Measurements from ENCODE around the gene HDLBP.

The HDLBP gene

GRCh38 chr2:241188361-241189092 lies 126.9 kb downstream of the HDLBP start, which contains the start of gene ANO7:
TSS of gene ANO7 (plus strand) at chr2:241188677. CDS start at chr2:241190064, 1,387 bp downstream.
- DNase-seq (ENCODE audit: extremely low spot score, insufficient read length, low read depth) (no peak), FAIRE-seq (no peak)

DNA sequence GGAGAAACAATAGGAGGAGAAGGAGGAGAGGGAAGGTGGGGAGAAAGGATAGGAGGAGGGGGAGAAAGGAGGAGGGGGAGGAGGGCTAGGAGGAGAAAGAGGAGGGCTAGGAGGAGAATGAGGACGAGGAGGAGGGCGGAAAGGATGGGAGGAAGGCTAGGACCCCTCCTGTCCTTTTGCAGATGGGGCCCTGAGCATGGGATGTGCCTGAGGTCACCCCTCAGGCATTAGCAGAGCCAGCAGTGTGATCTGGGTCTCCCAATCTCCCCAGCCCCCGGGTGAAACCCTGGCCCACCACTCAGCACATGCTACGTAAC lies 127.6 kb downstream of the HDLBP start:
- DNase-seq (ENCODE audit: extremely low spot score, insufficient read length, low read depth) (no peak), FAIRE-seq (no peak)

- DNase-seq (ENCODE audit: extremely low spot score, insufficient read length, low read depth), result no peak
- FAIRE-seq, result no peak
Measured at GRCh38 chr2:241187101-241187917, 128.2 kb downstream of the HDLBP start.

- FAIRE-seq, result no peak
Measured at GRCh38 chr2:241185961-241186360, 129.5 kb downstream of the HDLBP start.

DNA sequence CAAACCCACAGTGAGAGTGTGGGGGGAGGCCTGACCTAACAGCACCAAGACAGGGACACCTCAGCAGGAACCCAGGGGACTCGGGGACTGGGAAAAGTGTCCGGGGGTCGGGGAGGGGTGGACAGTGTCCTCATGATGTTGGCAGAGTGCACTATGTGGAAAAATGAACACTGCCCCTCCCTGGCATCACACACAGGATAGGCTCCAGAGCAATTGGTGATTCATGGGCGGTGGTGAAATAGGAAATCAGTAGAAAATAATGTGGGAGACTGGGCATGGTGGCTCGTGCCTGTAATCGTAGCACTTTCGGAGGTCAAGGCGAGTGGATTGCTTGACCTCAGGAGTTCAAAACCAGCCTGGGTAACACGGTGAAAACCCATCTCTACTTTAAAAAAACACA lies 130.6 kb downstream of the HDLBP start:
- no peak for DNase-seq (ENCODE audit: extremely low spot score, insufficient read length, low read depth)
- no peak for FAIRE-seq

More at GRCh38 chr2:241185961-241186360, 129.5 kb downstream of the HDLBP start:
- DNase-seq (ENCODE audit: extremely low spot score, insufficient read length, low read depth), result no peak

DNA sequence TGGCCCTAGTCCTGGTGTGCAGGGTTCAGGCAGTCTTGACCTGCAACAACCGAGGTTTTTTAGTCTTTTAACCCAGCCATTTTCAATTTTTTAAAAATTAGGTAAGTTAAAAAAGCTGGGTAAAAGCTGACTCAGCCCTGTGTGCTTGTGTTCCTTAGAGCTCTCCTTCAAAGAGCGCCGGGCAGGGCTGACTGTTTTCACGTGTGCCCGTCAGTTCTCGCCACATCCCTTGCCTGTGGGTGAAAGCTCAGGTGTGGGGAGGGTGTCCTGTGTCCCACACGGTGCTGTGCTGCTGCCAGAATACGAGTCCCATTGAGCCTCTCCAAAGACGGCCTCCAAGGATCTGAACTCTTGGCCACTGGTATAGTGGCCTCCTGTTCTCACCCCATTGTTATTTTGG lies 132.3 kb downstream of the HDLBP start:
- DNase-seq (ENCODE audit: extremely low spot score, insufficient read length, low read depth), result no peak
- FAIRE-seq, result no peak

DNA sequence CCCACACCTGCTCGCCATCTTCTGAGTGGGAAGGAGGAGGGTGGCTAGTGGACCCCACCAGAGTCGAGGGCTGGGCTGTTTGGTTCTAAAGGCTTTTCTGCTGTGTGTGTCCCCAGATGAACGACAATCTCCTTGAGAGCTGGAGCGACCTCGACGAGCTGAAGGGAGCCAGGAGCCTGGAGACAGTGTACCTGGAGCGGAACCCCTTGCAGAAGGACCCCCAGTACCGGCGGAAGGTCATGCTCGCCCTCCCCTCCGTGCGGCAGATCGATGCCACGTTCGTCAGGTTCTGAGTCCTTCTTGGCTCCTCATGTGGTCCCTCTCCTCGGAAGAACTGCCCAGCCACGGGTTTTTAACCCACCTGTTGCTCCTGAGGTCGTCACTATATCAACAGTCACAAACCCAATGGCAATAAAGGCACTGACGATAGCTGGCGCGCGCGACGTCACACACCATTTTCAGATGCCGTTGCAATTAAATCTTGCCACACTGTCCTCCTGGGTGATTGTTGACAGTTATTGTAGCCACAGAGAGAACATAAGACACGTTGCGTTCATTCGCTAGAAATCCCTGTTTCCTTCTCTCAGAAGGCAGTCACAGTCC lies 132.8 kb downstream of the HDLBP start:
- DNase-seq (ENCODE audit: extremely low spot score, insufficient read length, low read depth), result no peak
- FAIRE-seq, result no peak

DNA sequence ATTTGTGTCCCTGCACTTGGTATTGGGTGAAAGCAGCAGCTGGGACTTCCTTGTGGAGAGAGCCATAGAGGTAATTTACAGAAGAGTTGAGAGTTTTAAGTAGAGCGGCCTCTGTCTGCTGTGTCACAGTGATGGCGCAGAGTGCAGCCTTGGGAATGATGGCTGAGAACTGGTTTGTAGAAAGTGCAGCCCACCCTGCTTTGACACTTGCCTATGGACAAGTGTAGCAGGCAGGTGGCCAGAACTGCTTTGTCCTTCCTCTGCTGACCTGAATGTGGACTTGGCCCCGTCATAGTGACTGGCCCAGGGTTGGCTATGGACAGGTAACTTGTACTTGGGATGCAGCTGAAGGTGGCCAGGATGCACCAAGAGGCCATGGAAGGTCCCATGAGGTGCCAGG lies 133.3 kb downstream of the HDLBP start:
- FAIRE-seq (no peak), DNase-seq (ENCODE audit: extremely low spot score, insufficient read length, low read depth) (no peak)

DNA sequence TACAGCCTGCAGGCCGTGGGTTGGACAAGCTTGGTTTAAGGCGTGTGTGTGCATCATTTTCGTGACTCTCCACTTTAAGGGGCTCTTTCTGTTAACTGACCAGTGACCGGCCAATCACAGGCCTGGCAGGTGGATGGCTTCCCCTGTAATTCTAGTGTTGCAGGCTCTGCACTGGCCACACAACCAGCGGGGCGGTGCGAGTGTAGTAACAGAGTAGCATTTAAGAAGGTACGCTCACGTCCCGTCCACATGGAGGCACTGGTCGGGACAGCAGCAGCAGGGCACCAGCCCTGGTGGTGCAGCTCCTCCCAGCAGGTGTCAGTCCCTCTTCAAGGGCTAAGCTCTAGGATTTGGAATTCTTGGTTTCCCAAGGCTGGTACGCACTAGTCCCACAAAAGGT lies 135.0 kb downstream of the HDLBP start:
- FAIRE-seq, result no peak
- no peak for DNase-seq (ENCODE audit: extremely low spot score, insufficient read length, low read depth)

DNA sequence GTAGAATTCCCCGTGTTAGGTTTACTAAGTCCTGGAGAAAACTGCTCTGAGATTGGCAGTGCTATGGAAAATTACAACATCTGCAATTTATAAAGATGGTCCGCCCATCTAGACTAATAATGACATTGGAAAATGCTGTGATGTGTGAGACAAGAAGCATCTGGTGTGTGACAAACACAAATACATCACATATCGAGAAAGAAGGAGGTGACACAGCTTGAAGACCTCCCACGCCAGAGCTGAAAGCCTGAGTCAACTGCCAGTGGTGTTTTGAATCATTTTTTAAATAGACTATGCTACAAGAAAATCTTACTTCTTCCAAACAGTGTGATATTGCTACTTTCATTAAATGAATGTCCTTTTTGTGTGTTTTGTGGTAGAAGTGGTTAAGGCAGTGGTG lies 135.6 kb downstream of the HDLBP start:
- FAIRE-seq (no peak), DNase-seq (ENCODE audit: extremely low spot score, insufficient read length, low read depth) (no peak)

- no peak for FAIRE-seq
- no peak for DNase-seq (ENCODE audit: extremely low spot score, insufficient read length, low read depth)
Measured at GRCh38 chr2:241178961-241179360, 136.5 kb downstream of the HDLBP start.

GRCh38 chr2:241177526-241178334 lies 137.7 kb downstream of the HDLBP start:
- no peak for FAIRE-seq

More at GRCh38 chr2:241177526-241178334, 137.7 kb downstream of the HDLBP start:
- DNase-seq (ENCODE audit: extremely low spot score, insufficient read length, low read depth), result no peak
